Measurements from ENCODE around the gene RSPH9. TPM values are rescaled to one million over a fixed set of nuclear protein-coding genes. Genes with fewer than 3 reads are reported as not detected.

Gene RSPH9
- total and polyA plus RNA-seq, 3 experiments from 2014 or later = 1.3 TPM; not detected in 2

DNA sequence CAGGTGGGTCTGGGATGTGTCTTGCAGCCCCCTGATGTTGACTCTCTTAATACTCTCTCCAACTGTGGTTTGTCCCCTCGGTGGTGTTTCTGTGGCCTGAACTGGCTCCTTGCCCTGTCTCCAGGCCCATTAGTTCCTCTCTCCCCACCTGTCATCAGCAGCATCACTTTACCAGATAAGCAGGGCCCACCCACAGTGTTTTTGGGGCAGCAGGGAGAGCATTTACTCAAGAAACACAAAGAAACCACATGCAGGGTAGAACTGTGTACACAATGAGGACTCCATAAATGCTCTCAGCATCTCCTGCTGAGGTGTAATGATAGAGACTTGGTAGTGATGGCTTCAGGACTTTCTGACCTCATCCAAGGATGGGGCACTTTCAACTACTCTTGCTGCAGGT lies 62.9 kb downstream of the RSPH9 start:
- Mint-ChIP-seq H3K4me3 (no peak overlapping the region), H3K36me3 (no peaks in the 10 kb centered on the region), H3K4me1 (peaks cover 0 to 3% (median 0%) of the 10 kb centered on the region in 3 donors), H3K9me3 (no peaks in the 10 kb centered on the region), H3K27me3 (peaks cover 18 to 62% of the 10 kb centered on the region in 2 donors), H3K27ac (no peak overlapping the region)
- ChIA-PET CTCF (no interaction called here), POLR2A (no interaction called here)
- no peak for DNase-seq
- Histone ChIP-seq H3K36me3 (ENCODE audit: insufficient read depth, low read length) (no peaks in the 10 kb centered on the region), H3K4me3 (ENCODE audit: low read length) (no peak overlapping the region), H3K9me3 (ENCODE audit: low read length) (no peaks in the 10 kb centered on the region), H3K27ac (ENCODE audit: low read depth, low read length) (no peak overlapping the region), H3K4me1 (ENCODE audit: insufficient read depth, low read length) (no peaks in the 10 kb centered on the region), H3K27me3 (ENCODE audit: insufficient read depth, low read length, poor library complexity, severe bottlenecking) (no peaks in the 10 kb centered on the region)

DNA sequence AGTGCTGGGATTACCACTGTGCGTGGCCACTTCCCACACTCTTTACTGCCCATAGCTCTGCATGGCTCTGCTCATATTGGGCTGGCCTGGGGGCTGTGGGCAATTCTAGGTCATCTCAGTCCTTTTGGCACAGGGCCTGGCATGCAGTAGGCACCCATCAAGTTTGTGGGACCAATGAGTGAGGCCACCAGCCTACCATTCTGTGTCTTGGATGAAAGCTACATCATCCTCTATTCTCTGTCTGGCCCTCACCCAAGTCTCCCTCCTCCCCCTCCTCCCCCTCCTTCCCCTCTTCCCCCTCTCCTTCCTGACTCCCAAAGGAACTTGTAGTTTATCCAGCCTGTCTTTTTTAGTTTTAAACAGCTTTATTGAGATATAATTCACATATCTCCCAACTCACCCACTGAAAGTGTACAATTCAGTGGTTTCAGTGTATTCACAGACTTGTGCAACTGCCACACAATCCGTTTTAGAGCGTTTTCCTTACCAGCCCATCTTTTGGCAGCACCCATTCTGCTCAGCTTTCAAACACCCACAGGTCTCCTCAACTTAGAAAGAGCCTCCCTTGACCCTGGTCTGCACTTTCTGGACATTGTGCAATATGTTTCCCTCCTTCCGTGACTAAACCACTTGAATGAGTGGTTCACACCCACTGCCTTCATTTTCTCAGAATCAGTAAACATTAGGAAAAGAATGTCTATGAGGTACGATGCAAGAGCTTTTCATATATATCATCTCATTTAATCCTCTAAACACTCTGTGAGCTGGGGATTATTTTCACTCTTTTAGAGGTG lies 64.2 kb downstream of the RSPH9 start:
- Mint-ChIP-seq H3K27ac (no peak overlapping the region), H3K36me3 (no peaks in the 10 kb centered on the region), H3K9me3 (no peaks in the 10 kb centered on the region), H3K27me3 (peaks cover 18 to 59% of the 10 kb centered on the region in 2 donors), H3K4me1 (peaks cover 0 to 3% (median 0%) of the 10 kb centered on the region in 3 donors), H3K4me3 (peak overlapping the region in 1 of 7 donors; percentile 14)
- no peaks in the 10 kb centered on the region for H3K36me3 ChIP-seq (ENCODE audit: insufficient read depth, low read length)
- no peak overlapping the region for H3K4me3 ChIP-seq (ENCODE audit: low read length)
- DNase-seq = no peak
- no peaks in the 10 kb centered on the region for H3K9me3 ChIP-seq (ENCODE audit: low read length)
- H3K27ac ChIP-seq (ENCODE audit: low read depth, low read length) = no peak overlapping the region
- H3K27me3 ChIP-seq (ENCODE audit: insufficient read depth, low read length, poor library complexity, severe bottlenecking) = no peaks in the 10 kb centered on the region
- ChIA-PET POLR2A (no interaction called here), CTCF (interaction anchor here (0.7 kb wide), 1 partner anchor 18 kb away, joined by 3 read pairs; no protein-coding TSS in a partner anchor)
- H3K4me1 ChIP-seq (ENCODE audit: insufficient read depth, low read length) = no peaks in the 10 kb centered on the region

DNA sequence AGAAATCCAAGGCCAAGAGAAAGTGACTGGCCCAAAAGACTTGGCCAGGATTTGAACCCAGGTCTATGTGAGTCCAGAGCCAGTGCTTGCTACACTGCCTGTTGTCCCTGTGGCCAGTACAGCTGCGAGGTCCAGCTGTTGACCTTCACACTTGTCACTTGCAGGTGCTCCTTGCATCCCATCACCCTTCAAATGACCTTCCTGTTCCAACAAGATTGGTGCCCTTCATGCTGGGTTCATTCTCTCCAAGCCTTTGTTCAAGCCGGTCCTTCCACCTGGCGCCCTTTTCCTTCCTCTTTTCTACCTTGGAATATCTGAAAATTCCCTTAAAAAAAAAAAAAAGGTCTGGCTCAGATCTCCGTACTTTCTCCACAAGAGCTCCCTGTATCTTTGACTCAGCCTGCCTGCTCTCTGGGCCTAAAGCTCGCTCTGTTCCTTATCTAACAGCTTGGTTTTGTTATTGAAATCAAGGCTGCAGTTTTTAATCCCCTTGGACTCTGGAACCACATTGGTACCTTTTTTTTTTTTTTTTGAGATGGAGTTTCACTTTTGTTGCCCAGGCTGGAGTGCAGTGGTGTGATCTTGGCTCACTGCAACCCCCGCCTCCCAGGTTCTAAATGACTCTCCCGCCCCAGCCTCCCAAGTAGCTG lies 64.9 kb downstream of the RSPH9 start:
- Mint-ChIP-seq H3K27ac (no peak overlapping the region), H3K4me1 (peaks cover 0 to 3% (median 0%) of the 10 kb centered on the region in 3 donors), H3K27me3 (peaks cover 18 to 57% of the 10 kb centered on the region in 2 donors), H3K4me3 (no peak overlapping the region), H3K36me3 (no peaks in the 10 kb centered on the region), H3K9me3 (no peaks in the 10 kb centered on the region)
- DNase-seq = no peak
- H3K27me3 ChIP-seq (ENCODE audit: insufficient read depth, low read length, poor library complexity, severe bottlenecking) = no peaks in the 10 kb centered on the region
- no peak overlapping the region for H3K4me3 ChIP-seq (ENCODE audit: low read length)
- CTCF ChIA-PET = interaction anchor here (0.7 kb wide), 1 partner anchor 17 kb away, joined by 3 read pairs; no protein-coding TSS in a partner anchor
- POLR2A ChIA-PET = no interaction called here
- no peaks in the 10 kb centered on the region for H3K36me3 ChIP-seq (ENCODE audit: insufficient read depth, low read length)
- H3K27ac ChIP-seq (ENCODE audit: low read depth, low read length) = no peak overlapping the region
- no peaks in the 10 kb centered on the region for H3K9me3 ChIP-seq (ENCODE audit: low read length)
- no peaks in the 10 kb centered on the region for H3K4me1 ChIP-seq (ENCODE audit: insufficient read depth, low read length)

DNA sequence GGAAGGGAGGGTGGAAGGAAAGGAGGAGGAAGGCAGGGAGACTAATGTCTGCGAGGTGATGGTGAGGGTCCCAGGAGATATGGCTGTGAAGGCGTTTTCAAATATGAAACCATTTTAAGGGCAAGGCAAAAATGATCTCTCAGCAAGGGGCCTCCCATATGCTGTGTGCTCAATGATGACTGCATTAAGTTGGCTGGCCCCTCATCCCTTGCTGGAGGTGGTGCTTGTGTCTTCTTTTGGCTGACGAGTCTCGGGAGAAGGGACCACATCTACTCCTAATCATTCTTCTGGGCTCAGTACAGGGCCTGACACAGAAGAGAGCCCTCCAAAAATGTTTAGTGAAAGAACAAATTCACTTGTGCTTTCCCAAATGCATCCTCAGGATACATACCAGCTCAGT lies 65.7 kb downstream of the RSPH9 start:
- Histone ChIP-seq H3K36me3 (ENCODE audit: insufficient read depth, low read length) (no peaks in the 10 kb centered on the region), H3K4me3 (ENCODE audit: low read length) (no peak overlapping the region), H3K27me3 (ENCODE audit: insufficient read depth, low read length, poor library complexity, severe bottlenecking) (no peaks in the 10 kb centered on the region), H3K9me3 (ENCODE audit: low read length) (no peaks in the 10 kb centered on the region), H3K27ac (ENCODE audit: low read depth, low read length) (no peak overlapping the region), H3K4me1 (ENCODE audit: insufficient read depth, low read length) (no peaks in the 10 kb centered on the region)
- ChIA-PET POLR2A (no interaction called here), CTCF (no interaction called here)
- Mint-ChIP-seq H3K27me3 (peaks cover 18 to 56% of the 10 kb centered on the region in 2 donors), H3K36me3 (no peaks in the 10 kb centered on the region), H3K9me3 (no peaks in the 10 kb centered on the region), H3K4me3 (no peak overlapping the region), H3K27ac (no peak overlapping the region), H3K4me1 (peaks cover 0 to 3% (median 0%) of the 10 kb centered on the region in 3 donors)
- DNase-seq = no peak

DNA sequence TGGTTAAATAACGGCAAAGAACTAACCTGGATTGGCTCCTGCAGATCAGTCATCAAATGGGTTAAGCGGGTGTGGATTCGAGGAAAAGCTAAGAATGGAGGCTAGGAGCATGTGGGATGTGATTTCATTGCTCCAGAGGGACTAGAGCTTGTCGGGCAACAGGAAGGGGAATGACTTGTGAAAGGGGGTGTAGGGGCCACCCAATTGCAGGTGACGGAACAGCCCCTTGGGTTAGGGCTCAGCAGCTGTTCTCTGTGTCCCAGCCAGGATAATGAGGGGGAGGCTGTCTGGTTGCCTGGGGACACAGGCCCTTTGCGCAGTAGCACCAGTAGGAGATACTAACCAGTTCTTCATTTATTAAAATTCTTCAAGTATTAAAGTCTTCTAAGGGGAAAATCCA lies 67.7 kb downstream of the RSPH9 start:
- Histone ChIP-seq H3K36me3 (ENCODE audit: insufficient read depth, low read length) (no peaks in the 10 kb centered on the region), H3K27me3 (ENCODE audit: insufficient read depth, low read length, poor library complexity, severe bottlenecking) (no peaks in the 10 kb centered on the region), H3K4me3 (ENCODE audit: low read length) (no peak overlapping the region), H3K4me1 (ENCODE audit: insufficient read depth, low read length) (no peaks in the 10 kb centered on the region), H3K9me3 (ENCODE audit: low read length) (no peaks in the 10 kb centered on the region), H3K27ac (ENCODE audit: low read depth, low read length) (no peak overlapping the region)
- ChIA-PET CTCF (no interaction called here), POLR2A (interaction anchor here (0.6 kb wide), 1 partner anchor 1926 kb away, joined by 3 read pairs; no protein-coding TSS in a partner anchor)
- H3K4me1 Mint-ChIP-seq = no peaks in the 10 kb centered on the region
- H3K27me3 Mint-ChIP-seq = peaks cover 20 to 44% of the 10 kb centered on the region in 2 donors
- H3K9me3 Mint-ChIP-seq = no peaks in the 10 kb centered on the region
- H3K27ac Mint-ChIP-seq = no peak overlapping the region
- no peak overlapping the region for H3K4me3 Mint-ChIP-seq
- no peaks in the 10 kb centered on the region for H3K36me3 Mint-ChIP-seq
- no peak for DNase-seq

DNA sequence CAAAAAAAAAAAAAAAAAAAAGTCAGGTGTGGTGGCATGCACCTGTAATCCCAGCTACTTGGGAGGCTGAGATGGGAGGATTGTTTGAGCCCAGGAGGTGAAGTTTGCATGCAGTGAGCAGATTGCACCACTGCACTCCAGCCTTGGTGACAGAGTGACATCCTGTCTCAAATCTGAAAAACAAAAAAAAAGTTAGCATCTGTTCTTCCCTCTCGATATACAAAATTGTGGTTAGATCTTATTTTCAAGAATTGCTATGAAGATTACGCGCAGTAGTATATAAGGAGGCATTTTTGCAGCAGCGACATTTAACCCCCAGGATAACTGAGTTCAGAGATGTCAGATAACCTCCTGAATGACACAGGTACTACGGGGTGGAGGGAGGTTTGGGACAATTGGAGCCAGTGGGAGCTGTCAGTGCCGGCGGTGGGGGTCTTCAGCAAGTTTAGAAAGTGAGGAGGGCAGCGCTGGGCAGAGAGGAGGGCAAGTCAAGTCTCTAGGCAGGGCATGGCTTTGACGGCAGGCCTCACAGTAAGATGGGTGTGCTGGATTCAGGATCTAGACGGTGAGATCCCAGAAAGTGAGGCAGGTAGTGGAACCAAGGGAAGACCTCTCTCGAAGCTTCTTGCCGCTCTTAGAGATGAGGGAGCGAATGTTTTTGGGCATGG lies 68.9 kb downstream of the RSPH9 start:
- Histone ChIP-seq H3K36me3 (ENCODE audit: insufficient read depth, low read length) (no peaks in the 10 kb centered on the region), H3K27ac (ENCODE audit: low read depth, low read length) (no peak overlapping the region), H3K4me1 (ENCODE audit: insufficient read depth, low read length) (no peaks in the 10 kb centered on the region), H3K9me3 (ENCODE audit: low read length) (no peaks in the 10 kb centered on the region), H3K4me3 (ENCODE audit: low read length) (no peak overlapping the region), H3K27me3 (ENCODE audit: insufficient read depth, low read length, poor library complexity, severe bottlenecking) (no peaks in the 10 kb centered on the region)
- Mint-ChIP-seq H3K9me3 (no peaks in the 10 kb centered on the region), H3K36me3 (no peaks in the 10 kb centered on the region), H3K27me3 (peaks cover 21 to 49% of the 10 kb centered on the region in 2 donors), H3K4me3 (no peak overlapping the region), H3K4me1 (no peaks in the 10 kb centered on the region), H3K27ac (no peak overlapping the region)
- ChIA-PET POLR2A (interaction anchor here (0.6 kb wide), 1 partner anchor 34 kb away, joined by 3 read pairs; no protein-coding TSS in a partner anchor), CTCF (no interaction called here)
- no peak for DNase-seq

DNA sequence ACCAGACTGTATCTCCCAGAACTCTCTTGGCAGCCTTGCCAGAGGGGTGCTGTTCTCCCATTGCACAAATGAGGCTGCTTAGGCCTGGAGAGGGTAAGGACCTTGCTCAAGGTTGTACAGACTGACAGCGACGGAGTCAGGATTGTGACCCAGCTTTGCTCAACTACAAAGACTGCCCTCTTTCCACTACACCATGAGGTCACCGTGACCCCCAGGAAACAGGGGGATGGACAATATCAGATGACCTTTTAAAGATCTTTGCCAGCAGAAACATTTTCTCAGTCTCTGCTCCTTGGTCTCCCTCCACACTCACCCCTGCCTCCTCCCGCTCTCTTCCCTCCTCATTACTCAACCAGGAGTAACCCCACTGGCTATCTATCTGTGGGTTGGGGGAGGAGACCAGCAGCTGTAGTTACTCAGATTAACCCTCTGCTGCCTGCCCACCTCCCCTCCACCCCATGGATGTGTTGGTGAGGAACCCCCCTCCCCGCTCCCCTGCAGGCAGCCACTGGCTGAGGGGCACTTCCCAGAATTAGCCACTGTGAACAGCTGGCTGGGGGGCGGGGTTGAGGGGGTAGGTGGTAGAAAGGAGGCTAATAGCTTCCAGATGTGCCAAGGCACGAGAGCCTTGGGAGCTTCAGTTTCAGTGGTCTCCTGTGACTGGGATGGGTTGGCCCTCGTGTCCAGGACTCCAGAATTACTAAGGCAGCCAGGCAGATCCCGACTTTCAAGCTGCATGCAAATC lies 69.6 kb downstream of the RSPH9 start:
- ChIA-PET CTCF (interaction anchor here (1.9 kb wide), 1 partner anchor 360 kb away, joined by 5 read pairs; no protein-coding TSS in a partner anchor), POLR2A (no interaction called here)
- Histone ChIP-seq H3K27ac (ENCODE audit: low read depth, low read length) (no peak overlapping the region), H3K4me1 (ENCODE audit: insufficient read depth, low read length) (no peaks in the 10 kb centered on the region), H3K27me3 (ENCODE audit: insufficient read depth, low read length, poor library complexity, severe bottlenecking) (no peaks in the 10 kb centered on the region), H3K36me3 (ENCODE audit: insufficient read depth, low read length) (no peaks in the 10 kb centered on the region), H3K4me3 (ENCODE audit: low read length) (no peak overlapping the region), H3K9me3 (ENCODE audit: low read length) (no peaks in the 10 kb centered on the region)
- H3K27me3 Mint-ChIP-seq = peaks cover 17 to 43% of the 10 kb centered on the region in 2 donors
- no peak for DNase-seq
- no peaks in the 10 kb centered on the region for H3K4me1 Mint-ChIP-seq
- H3K4me3 Mint-ChIP-seq = no peak overlapping the region
- no peaks in the 10 kb centered on the region for H3K36me3 Mint-ChIP-seq
- H3K9me3 Mint-ChIP-seq = no peaks in the 10 kb centered on the region
- no peak overlapping the region for H3K27ac Mint-ChIP-seq
